ENCODE data around the gene HIVEP3. TPM values are rescaled to one million over a fixed set of nuclear protein-coding genes. Genes with fewer than 3 reads are reported as not detected.

The HIVEP3 gene
- total and polyA plus RNA-seq, 2 experiments from 2014 or later, result 0.57 to 5.9 TPM

DNA sequence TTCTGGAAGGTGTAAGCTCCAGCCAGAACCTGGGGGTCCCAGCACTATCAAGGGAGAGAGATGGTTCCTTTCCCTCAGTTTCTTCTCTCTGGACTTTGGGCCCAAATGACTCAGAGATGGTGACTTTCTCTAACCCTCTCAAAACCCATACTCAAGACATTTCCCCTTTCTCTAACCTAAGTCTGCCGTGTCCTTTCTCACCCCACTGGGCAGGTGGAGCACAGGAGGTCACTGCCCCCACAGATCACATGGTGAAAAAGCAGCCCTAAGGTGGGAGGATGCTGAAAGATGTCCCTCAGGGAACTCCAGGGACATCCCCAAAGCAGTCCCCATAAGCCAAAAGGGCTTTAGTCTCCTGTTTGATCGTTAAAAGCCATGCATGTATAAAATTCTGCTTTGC lies 173.7 kb downstream of the HIVEP3 start:
- Histone ChIP-seq H3K4me2 (no peak overlapping the region), H3K4me1 (ENCODE audit: insufficient read depth) (no peaks in the 10 kb centered on the region), H3K9me2 (replicated peaks; ENCODE audit: insufficient read depth) (no peaks in the 10 kb centered on the region), H3K27ac (no peak overlapping the region), H3K27me3 (no peaks in the 10 kb centered on the region), H2AFZ (no peak overlapping the region), H3K79me2 (no peaks in the 10 kb centered on the region), H3K36me3 (replicated peaks; ENCODE audit: insufficient read depth, low read depth) (no peaks in the 10 kb centered on the region), H4K20me1 (ENCODE audit: insufficient read depth, poor library complexity, severe bottlenecking) (no peaks in the 10 kb centered on the region), H3K9me3 (ENCODE audit: low read depth) (no peaks in the 10 kb centered on the region), H3K4me3 (no peak overlapping the region)
- no peak for DNase-seq (ENCODE audit: low spot score)
- 91% methylated on average over 2 of the region's 2 CpGs for WGBS (ENCODE audit: low lambda C conversion rate, missing lambda C conversion rate)
- TF ChIP-seq CTCF (IDR thresholded peaks at IDR 0.05; ENCODE audit: poor library complexity) (no peak), EZH2 (IDR thresholded peaks at IDR 0.05; ENCODE audit: borderline replicate concordance) (no peak), EZH2phosphoT487 (IDR thresholded peaks at IDR 0.05; ENCODE audit: low read depth, severe bottlenecking, unreplicated experiment) (no peak)

- no peaks in the 10 kb centered on the region for H3K79me2 ChIP-seq
- no peaks in the 10 kb centered on the region for H3K4me1 ChIP-seq (ENCODE audit: insufficient read depth)
- 90% methylated on average over 3 of the region's 3 CpGs for WGBS (ENCODE audit: low lambda C conversion rate, missing lambda C conversion rate)
- H3K36me3 ChIP-seq (replicated peaks; ENCODE audit: insufficient read depth, low read depth), result no peaks in the 10 kb centered on the region
- H3K9me2 ChIP-seq (replicated peaks; ENCODE audit: insufficient read depth), result no peaks in the 10 kb centered on the region
- no peak overlapping the region for H3K27ac ChIP-seq
- H3K9me3 ChIP-seq (ENCODE audit: low read depth), result no peaks in the 10 kb centered on the region
- no peaks in the 10 kb centered on the region for H4K20me1 ChIP-seq (ENCODE audit: insufficient read depth, poor library complexity, severe bottlenecking)
- H3K27me3 ChIP-seq, result no peaks in the 10 kb centered on the region
- TF ChIP-seq CTCF (IDR thresholded peaks at IDR 0.05; ENCODE audit: poor library complexity) (no peak), EZH2 (IDR thresholded peaks at IDR 0.05; ENCODE audit: borderline replicate concordance) (no peak), EZH2phosphoT487 (IDR thresholded peaks at IDR 0.05; ENCODE audit: low read depth, severe bottlenecking, unreplicated experiment) (no peak)
- no peak overlapping the region for H3K4me3 ChIP-seq
- no peak for DNase-seq (ENCODE audit: low spot score)
- no peak overlapping the region for H3K4me2 ChIP-seq
- H2AFZ ChIP-seq, result no peak overlapping the region
Measured at GRCh38 chr1:41743366-41743765, 175.4 kb downstream of the HIVEP3 start.

- WGBS (ENCODE audit: low lambda C conversion rate, missing lambda C conversion rate), result 69% methylated on average over 5 of the region's 5 CpGs
- DNase-seq (ENCODE audit: low spot score), result no peak
- H2AFZ ChIP-seq, result no peak overlapping the region
Measured at GRCh38 chr1:41742219-41742618, 176.5 kb downstream of the HIVEP3 start.

More at GRCh38 chr1:41742219-41742618, 176.5 kb downstream of the HIVEP3 start:
- no peak overlapping the region for H3K27ac ChIP-seq
- no peaks in the 10 kb centered on the region for H3K9me3 ChIP-seq (ENCODE audit: low read depth)
- H3K4me1 ChIP-seq (ENCODE audit: insufficient read depth), result no peaks in the 10 kb centered on the region
- no peaks in the 10 kb centered on the region for H4K20me1 ChIP-seq (ENCODE audit: insufficient read depth, poor library complexity, severe bottlenecking)
- no peaks in the 10 kb centered on the region for H3K36me3 ChIP-seq (replicated peaks; ENCODE audit: insufficient read depth, low read depth)
- H3K9me2 ChIP-seq (replicated peaks; ENCODE audit: insufficient read depth), result no peaks in the 10 kb centered on the region
- H3K4me2 ChIP-seq, result no peak overlapping the region
- TF ChIP-seq EZH2 (IDR thresholded peaks at IDR 0.05; ENCODE audit: borderline replicate concordance) (no peak), CTCF (IDR thresholded peaks at IDR 0.05; ENCODE audit: poor library complexity) (no peak), EZH2phosphoT487 (IDR thresholded peaks at IDR 0.05; ENCODE audit: low read depth, severe bottlenecking, unreplicated experiment) (no peak)
- H3K27me3 ChIP-seq, result no peaks in the 10 kb centered on the region
- H3K4me3 ChIP-seq, result no peak overlapping the region
- H3K79me2 ChIP-seq, result no peaks in the 10 kb centered on the region
